ENCODE measurements around the gene KCNJ1.

KCNJ1 gene

GRCh38 chr11:128874427-128874826 lies 7.3 kb upstream of the KCNJ1 start:
- no peak overlapping the region for H3K4me2 ChIP-seq (ENCODE audit: low read length)
- H3K27ac ChIP-seq (ENCODE audit: low read length): no peak overlapping the region
- no peaks in the 10 kb centered on the region for H3K27me3 ChIP-seq (ENCODE audit: low read depth, low read length)
- TF ChIP-seq CTCF (IDR thresholded peaks at IDR 0.05; ENCODE audit: low read depth, low read length) (no peak), EZH2phosphoT487 (IDR thresholded peaks at IDR 0.05; ENCODE audit: low read depth) (no peak)
- no peak overlapping the region for H2AFZ ChIP-seq (ENCODE audit: low read depth, low read length)
- no peak overlapping the region for H3K9ac ChIP-seq (ENCODE audit: low read length)
- H3K4me1 ChIP-seq (ENCODE audit: low read length): no peaks in the 10 kb centered on the region
- no peaks in the 10 kb centered on the region for H4K20me1 ChIP-seq (ENCODE audit: insufficient read depth, low read length)
- no peak overlapping the region for H3K4me3 ChIP-seq (ENCODE audit: low read length)
- H3K9me3 ChIP-seq (ENCODE audit: insufficient read depth, low read length): no peaks in the 10 kb centered on the region
- no peaks in the 10 kb centered on the region for H3K36me3 ChIP-seq (replicated peaks; ENCODE audit: low read depth, low read length)
- H3K79me2 ChIP-seq (ENCODE audit: low read length): no peaks in the 10 kb centered on the region

GRCh38 chr11:128872594-128872993 lies 5.5 kb upstream of the KCNJ1 start:
- Histone ChIP-seq H3K36me3 (replicated peaks; ENCODE audit: low read depth, low read length) (no peaks in the 10 kb centered on the region), H3K27me3 (ENCODE audit: low read depth, low read length) (no peaks in the 10 kb centered on the region), H3K9me3 (ENCODE audit: insufficient read depth, low read length) (no peaks in the 10 kb centered on the region), H3K4me2 (ENCODE audit: low read length) (no peak overlapping the region), H2AFZ (ENCODE audit: low read depth, low read length) (no peak overlapping the region), H3K79me2 (ENCODE audit: low read length) (no peaks in the 10 kb centered on the region), H3K4me1 (ENCODE audit: low read length) (no peaks in the 10 kb centered on the region), H3K9ac (ENCODE audit: low read length) (no peak overlapping the region), H3K4me3 (ENCODE audit: low read length) (no peak overlapping the region), H4K20me1 (ENCODE audit: insufficient read depth, low read length) (no peaks in the 10 kb centered on the region), H3K27ac (ENCODE audit: low read length) (no peak overlapping the region)
- TF ChIP-seq EZH2phosphoT487 (IDR thresholded peaks at IDR 0.05; ENCODE audit: low read depth) (no peak), CTCF (IDR thresholded peaks at IDR 0.05; ENCODE audit: low read depth, low read length) (no peak)

- H3K79me2 ChIP-seq (ENCODE audit: low read length): no peaks in the 10 kb centered on the region
- H4K20me1 ChIP-seq (ENCODE audit: insufficient read depth, low read length): no peaks in the 10 kb centered on the region
- H3K36me3 ChIP-seq (replicated peaks; ENCODE audit: low read depth, low read length): no peaks in the 10 kb centered on the region
- no peak overlapping the region for H3K4me3 ChIP-seq (ENCODE audit: low read length)
- no peak overlapping the region for H3K4me2 ChIP-seq (ENCODE audit: low read length)
- no peak overlapping the region for H3K27ac ChIP-seq (ENCODE audit: low read length)
- TF ChIP-seq EZH2phosphoT487 (IDR thresholded peaks at IDR 0.05; ENCODE audit: low read depth) (no peak), CTCF (IDR thresholded peaks at IDR 0.05; ENCODE audit: low read depth, low read length) (no peak)
- no peak overlapping the region for H3K9ac ChIP-seq (ENCODE audit: low read length)
- no peak overlapping the region for H2AFZ ChIP-seq (ENCODE audit: low read depth, low read length)
- H3K4me1 ChIP-seq (ENCODE audit: low read length): no peaks in the 10 kb centered on the region
- no peaks in the 10 kb centered on the region for H3K27me3 ChIP-seq (ENCODE audit: low read depth, low read length)
- no peaks in the 10 kb centered on the region for H3K9me3 ChIP-seq (ENCODE audit: insufficient read depth, low read length)
These were observed 5.0 kb upstream of the KCNJ1 start for GRCh38 chr11:128872094-128872493.

- TF ChIP-seq CTCF (IDR thresholded peaks at IDR 0.05; ENCODE audit: low read depth, low read length) (no peak), EZH2phosphoT487 (IDR thresholded peaks at IDR 0.05; ENCODE audit: low read depth) (no peak)
- Histone ChIP-seq H3K4me3 (ENCODE audit: low read length) (no peak overlapping the region), H4K20me1 (ENCODE audit: insufficient read depth, low read length) (no peaks in the 10 kb centered on the region), H3K4me1 (ENCODE audit: low read length) (no peaks in the 10 kb centered on the region), H3K79me2 (ENCODE audit: low read length) (no peaks in the 10 kb centered on the region), H3K4me2 (ENCODE audit: low read length) (no peak overlapping the region), H2AFZ (ENCODE audit: low read depth, low read length) (no peak overlapping the region), H3K9me3 (ENCODE audit: insufficient read depth, low read length) (no peaks in the 10 kb centered on the region), H3K9ac (ENCODE audit: low read length) (no peak overlapping the region), H3K36me3 (replicated peaks; ENCODE audit: low read depth, low read length) (no peaks in the 10 kb centered on the region), H3K27ac (ENCODE audit: low read length) (no peak overlapping the region), H3K27me3 (ENCODE audit: low read depth, low read length) (no peaks in the 10 kb centered on the region)
These were observed 4.1 kb upstream of the KCNJ1 start for GRCh38 chr11:128871168-128871610.
